Epithelial cell of esophagus (primary cell): Measurements from ENCODE around the gene ALKBH5.

Source experiments
- DNase-seq: peaks from one replicate; pipeline ENCODE4 v3.0.0; 2010; ENCODE audit warnings: low read depth
- H3K4me3 ChIP-seq: 2 replicates; pipeline ENCODE4 v1.5.1; 2011; ENCODE audit warnings: mild to moderate bottlenecking, low read length, control low read depth
- CTCF ChIP-seq: IDR thresholded peaks from 2 replicates; pipeline ENCODE4 v1.5.1; 2011; ENCODE audit warnings: low read depth, mild to moderate bottlenecking, low read length, control low read depth, inconsistent platforms; ENCODE audit not compliant: insufficient read depth; ENCODE audit errors: missing control alignments

Gene ALKBH5

GRCh38 chr17:18217412-18218015, 33.9 kb downstream of the ALKBH5 start:
- no peak overlapping the region for H3K4me3 ChIP-seq
- peak; percentile 98 for TF ChIP-seq CTCF
- peak; percentile 65 for DNase-seq

- TF ChIP-seq CTCF, result no peak
- no peak overlapping the region for H3K4me3 ChIP-seq
- DNase-seq, result no peak
These were observed 35.3 kb downstream of the ALKBH5 start for GRCh38 chr17:18218756-18219415.

DNA sequence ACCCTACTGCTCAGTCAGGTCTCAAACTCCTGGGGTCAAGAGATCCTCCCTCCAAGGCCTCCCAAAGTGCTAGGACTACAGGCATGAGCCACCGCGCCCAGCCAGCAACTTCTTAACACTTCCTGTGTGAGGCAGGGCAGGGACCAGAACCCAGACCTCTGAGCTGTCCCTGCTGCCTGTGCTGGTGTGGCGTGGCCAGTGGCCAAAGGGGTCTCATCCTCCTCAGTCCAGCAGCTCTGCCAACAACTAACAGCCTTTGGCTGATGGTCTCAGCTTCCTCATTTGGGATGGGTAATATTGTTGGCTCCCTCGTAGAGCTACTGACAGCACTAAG, 40.4 kb downstream of the ALKBH5 start:
- TF ChIP-seq CTCF, result no peak
- no peak overlapping the region for H3K4me3 ChIP-seq
- DNase-seq, result no peak

GRCh38 chr17:18224387-18225120, 40.9 kb downstream of the ALKBH5 start:
- TF ChIP-seq CTCF, result no peak
- H3K4me3 ChIP-seq, result peak overlapping the region; percentile 45
- no peak for DNase-seq

DNA sequence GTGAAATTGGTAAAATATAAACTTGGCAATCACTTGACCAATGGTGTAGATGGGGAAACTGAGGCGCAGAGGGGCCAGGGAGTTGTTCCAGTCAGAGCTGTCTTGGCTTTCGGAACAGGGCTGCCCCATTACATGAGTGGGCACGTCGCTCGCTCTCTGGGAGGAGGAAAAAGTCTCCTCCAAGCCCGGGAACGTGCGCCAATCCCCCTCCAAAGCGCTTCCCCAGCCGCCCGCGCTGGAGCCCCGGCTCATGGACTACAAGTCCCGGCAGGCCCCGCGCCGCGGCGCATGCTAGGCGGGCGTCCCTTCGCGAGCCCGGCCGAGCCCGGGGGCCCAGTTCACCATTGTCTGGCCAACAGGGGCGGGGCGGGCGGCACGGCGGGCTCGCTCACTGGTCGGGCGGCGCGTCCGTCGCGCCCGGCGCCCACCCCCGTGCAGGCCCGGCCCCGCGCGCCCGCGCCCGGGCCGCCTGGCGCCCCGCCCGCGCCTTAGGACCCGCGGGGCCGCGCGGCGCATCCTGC, 41.6 kb downstream of the ALKBH5 start, which contains the start of gene LLGL1:
Gene LLGL1 (plus strand): TSS at position 515 of the 521 bp plus-strand sequence. CDS start 48 bp downstream, outside the sequence.
- peak; percentile 97 for DNase-seq
- TF ChIP-seq CTCF, result no peak
- peak within 1 kb of the TSS; percentile 89 for H3K4me3 ChIP-seq

GRCh38 chr17:18225642-18226283, 42.1 kb downstream of the ALKBH5 start:
- no peak for TF ChIP-seq CTCF
- DNase-seq, result no peak
- peak overlapping the region; percentile 89 for H3K4me3 ChIP-seq
